BLaER1 (cell line): ENCODE measurements around the gene PTPRD.
"Not testable (repeated sequence)": the region's sequence is repeated elsewhere in the genome, so short reads cannot be mapped to it uniquely, and the experiment has no call there.

Experiments
- H3K27ac ChIP-seq: shearing (Covaris generic); formaldehyde crosslinking; 2 replicates; pipeline ENCODE4 v1.8.1; 2022
- H3K27me3 ChIP-seq: shearing (Covaris generic); formaldehyde crosslinking; 2 replicates; pipeline ENCODE4 v1.8.1; 2022
- H3K36me3 ChIP-seq: shearing (Covaris generic); formaldehyde crosslinking; 2 replicates; pipeline ENCODE4 v1.8.1; 2022
- H3K4me1 ChIP-seq: shearing (Covaris generic); formaldehyde crosslinking; 2 replicates; pipeline ENCODE4 v1.8.1; 2022
- H3K4me2 ChIP-seq: shearing (Covaris generic); formaldehyde crosslinking; 2 replicates; pipeline ENCODE4 v1.8.1; 2022
- H3K4me3 ChIP-seq: shearing (Covaris generic); formaldehyde crosslinking; 2 replicates; pipeline ENCODE4 v1.8.1; 2022
- H3K9ac ChIP-seq: shearing (Covaris generic); formaldehyde crosslinking; 2 replicates; pipeline ENCODE4 v1.8.1; 2022
- H3K9me3 ChIP-seq: shearing (Covaris generic); formaldehyde crosslinking; 2 replicates; pipeline ENCODE4 v1.8.1; 2022
- H4K20me1 ChIP-seq: shearing (Covaris generic); formaldehyde crosslinking; 2 replicates; pipeline ENCODE4 v1.8.1; 2022
- Cebpa-rat ChIP-seq: shearing (Covaris generic); IDR thresholded peaks from 2 replicates; pipeline ENCODE4 v1.8.1; 2022

Gene PTPRD

GRCh38 chr9:9054354-9054992 lies 1558.3 kb downstream of the PTPRD start:
- no peak overlapping the region for H3K4me3 ChIP-seq
- no peaks in the 10 kb centered on the region for H3K9me3 ChIP-seq
- H3K27ac ChIP-seq, result no peak overlapping the region
- no peak overlapping the region for H3K9ac ChIP-seq
- no peaks in the 10 kb centered on the region for H3K4me1 ChIP-seq
- H3K36me3 ChIP-seq, result no peaks in the 10 kb centered on the region
- no peaks in the 10 kb centered on the region for H4K20me1 ChIP-seq
- H3K27me3 ChIP-seq, result no peaks in the 10 kb centered on the region
- no peak for TF ChIP-seq Cebpa-rat
- no peak overlapping the region for H3K4me2 ChIP-seq

- no peaks in the 10 kb centered on the region for H4K20me1 ChIP-seq
- H3K9me3 ChIP-seq, result no peaks in the 10 kb centered on the region
- no peaks in the 10 kb centered on the region for H3K36me3 ChIP-seq
- H3K27me3 ChIP-seq, result no peaks in the 10 kb centered on the region
- TF ChIP-seq Cebpa-rat, result no peak
- H3K4me2 ChIP-seq, result no peak overlapping the region
- H3K4me1 ChIP-seq, result no peaks in the 10 kb centered on the region
- no peak overlapping the region for H3K9ac ChIP-seq
- H3K4me3 ChIP-seq, result no peak overlapping the region
- H3K27ac ChIP-seq, result no peak overlapping the region
Observed at GRCh38 chr9:9045572-9045971, 1567.2 kb downstream of the PTPRD start.

GRCh38 chr9:9045072-9045471 lies 1567.7 kb downstream of the PTPRD start:
- no peaks in the 10 kb centered on the region for H3K4me1 ChIP-seq
- H3K9me3 ChIP-seq, result no peaks in the 10 kb centered on the region
- H3K27ac ChIP-seq, result no peak overlapping the region
- no peaks in the 10 kb centered on the region for H4K20me1 ChIP-seq
- H3K9ac ChIP-seq, result no peak overlapping the region
- no peaks in the 10 kb centered on the region for H3K36me3 ChIP-seq
- no peak for TF ChIP-seq Cebpa-rat
- H3K27me3 ChIP-seq, result no peaks in the 10 kb centered on the region
- H3K4me2 ChIP-seq, result no peak overlapping the region
- no peak overlapping the region for H3K4me3 ChIP-seq

DNA sequence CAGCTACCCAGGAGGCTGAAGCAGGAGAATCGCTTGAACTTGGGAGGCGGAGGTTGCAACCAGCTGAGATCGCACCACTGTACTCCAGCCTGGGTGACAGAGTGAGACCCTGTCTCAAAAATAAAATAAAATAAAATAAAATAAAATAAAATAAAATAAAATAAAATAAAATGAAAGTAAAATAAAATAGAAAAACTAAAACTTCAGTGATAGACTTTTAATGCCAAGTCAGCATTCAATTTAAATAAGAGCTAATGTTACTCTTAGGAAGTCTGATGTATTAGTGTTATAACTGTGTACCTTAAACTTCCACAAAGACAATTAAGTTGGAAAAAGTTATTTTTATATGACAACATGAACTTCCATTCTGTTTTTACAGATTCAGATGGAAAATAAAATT lies 1569.0 kb downstream of the PTPRD start:
- not testable (repeated sequence) for H3K4me1 ChIP-seq

GRCh38 chr9:9041756-9042155 lies 1571.0 kb downstream of the PTPRD start:
- Histone ChIP-seq H3K4me2 (no peak overlapping the region), H3K4me1 (no peaks in the 10 kb centered on the region), H3K9ac (no peak overlapping the region), H3K9me3 (no peaks in the 10 kb centered on the region), H3K27ac (no peak overlapping the region), H3K4me3 (no peak overlapping the region), H3K36me3 (no peaks in the 10 kb centered on the region), H3K27me3 (no peaks in the 10 kb centered on the region), H4K20me1 (no peaks in the 10 kb centered on the region)
- TF ChIP-seq Cebpa-rat, result no peak

More for the DNA sequence above, 1569.0 kb downstream of the PTPRD start:
- not testable (repeated sequence) for H3K4me3 ChIP-seq, H3K4me2 ChIP-seq, H3K9ac ChIP-seq, H3K27me3 ChIP-seq, H3K36me3 ChIP-seq, H4K20me1 ChIP-seq, H3K9me3 ChIP-seq, H3K27ac ChIP-seq

DNA sequence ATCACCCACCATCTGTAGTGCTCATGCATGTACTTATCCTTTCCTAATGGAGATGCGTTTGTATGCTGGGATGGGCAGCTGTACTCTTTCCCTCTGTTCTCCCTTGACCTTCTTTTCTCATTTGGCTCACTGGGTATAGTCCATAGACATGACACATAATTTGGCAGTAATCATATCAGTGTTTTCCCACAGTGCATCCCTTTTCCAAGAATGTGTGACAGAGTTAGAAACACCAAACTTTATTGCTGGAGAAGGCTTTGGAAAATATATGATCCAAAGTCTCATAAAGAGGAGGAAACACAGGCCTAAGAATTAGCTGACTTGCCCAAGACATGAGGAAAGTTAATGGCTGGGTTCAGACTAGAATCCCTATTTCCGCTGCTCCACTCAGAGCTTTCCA lies 1579.8 kb downstream of the PTPRD start:
- Histone ChIP-seq H3K9me3 (no peaks in the 10 kb centered on the region), H3K27me3 (no peaks in the 10 kb centered on the region), H3K4me3 (no peak overlapping the region), H4K20me1 (no peaks in the 10 kb centered on the region), H3K9ac (no peak overlapping the region), H3K27ac (no peak overlapping the region), H3K4me2 (no peak overlapping the region), H3K4me1 (no peaks in the 10 kb centered on the region), H3K36me3 (no peaks in the 10 kb centered on the region)
- TF ChIP-seq Cebpa-rat, result no peak

DNA sequence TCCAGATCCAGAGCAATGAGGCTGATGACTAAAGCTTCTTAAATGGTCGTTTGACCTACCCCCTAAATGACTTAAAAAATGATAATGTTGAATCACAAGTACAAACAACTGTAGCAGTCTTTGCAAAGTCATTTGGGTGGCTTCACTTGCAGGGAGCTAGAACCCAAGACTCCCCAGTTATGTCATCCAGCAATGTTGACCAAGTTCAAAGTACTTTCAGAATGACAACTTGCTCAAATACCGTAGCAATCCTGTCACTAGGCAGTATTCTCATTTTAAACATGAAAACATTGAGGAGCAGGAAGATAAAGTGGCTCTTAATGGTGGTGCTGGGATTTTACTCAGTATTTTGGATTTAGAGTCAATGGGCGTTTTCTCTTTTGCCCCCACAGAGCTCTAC lies 1596.2 kb downstream of the PTPRD start:
- no peak overlapping the region for H3K9ac ChIP-seq
- H3K27ac ChIP-seq, result no peak overlapping the region

GRCh38 chr9:9004810-9005209 lies 1608.0 kb downstream of the PTPRD start:
- Histone ChIP-seq H3K4me2 (no peak overlapping the region), H3K4me3 (no peak overlapping the region), H3K27me3 (no peaks in the 10 kb centered on the region), H3K9ac (no peak overlapping the region), H3K36me3 (no peaks in the 10 kb centered on the region), H3K4me1 (no peaks in the 10 kb centered on the region), H4K20me1 (no peaks in the 10 kb centered on the region), H3K27ac (no peak overlapping the region), H3K9me3 (no peaks in the 10 kb centered on the region)
- no peak for TF ChIP-seq Cebpa-rat

More for the DNA sequence above, 1596.2 kb downstream of the PTPRD start:
- H4K20me1 ChIP-seq, result no peaks in the 10 kb centered on the region
- no peaks in the 10 kb centered on the region for H3K9me3 ChIP-seq
- H3K4me2 ChIP-seq, result no peak overlapping the region
- TF ChIP-seq Cebpa-rat, result no peak
- no peaks in the 10 kb centered on the region for H3K36me3 ChIP-seq
- H3K27me3 ChIP-seq, result no peaks in the 10 kb centered on the region
- H3K4me1 ChIP-seq, result no peaks in the 10 kb centered on the region
- H3K4me3 ChIP-seq, result no peak overlapping the region

- Histone ChIP-seq H3K4me2 (no peak overlapping the region), H3K4me3 (no peak overlapping the region), H3K27me3 (no peaks in the 10 kb centered on the region), H3K36me3 (no peaks in the 10 kb centered on the region), H4K20me1 (no peaks in the 10 kb centered on the region), H3K9ac (no peak overlapping the region), H3K9me3 (peaks cover 9% of the 10 kb centered on the region), H3K27ac (no peak overlapping the region), H3K4me1 (no peaks in the 10 kb centered on the region)
- no peak for TF ChIP-seq Cebpa-rat
Observed at GRCh38 chr9:9002826-9003583, 1609.8 kb downstream of the PTPRD start.

DNA sequence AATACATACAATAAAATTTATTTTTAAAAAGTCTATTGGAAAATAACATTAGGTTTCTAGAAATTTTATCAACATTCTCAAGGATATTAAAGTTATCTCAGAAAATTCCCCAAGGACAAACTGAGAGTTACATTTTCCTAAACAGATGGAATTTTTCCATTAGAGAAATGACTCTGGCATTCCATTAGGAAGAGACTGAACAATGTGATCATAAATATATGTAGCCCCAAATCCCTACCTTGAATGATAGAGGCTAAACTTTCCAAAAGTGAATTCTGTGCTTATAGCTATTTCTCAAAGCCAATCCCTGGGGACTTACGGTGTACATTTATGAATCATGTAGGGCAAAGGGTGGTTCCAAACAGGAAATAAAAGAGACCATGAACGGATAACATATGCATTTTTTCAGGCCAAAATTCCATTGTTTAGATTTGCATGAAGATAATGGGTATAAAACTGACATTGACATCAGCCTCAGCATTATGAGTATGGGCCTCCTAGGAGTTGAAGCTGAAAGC lies 1632.2 kb downstream of the PTPRD start:
- H3K4me2 ChIP-seq, result no peak overlapping the region
- TF ChIP-seq Cebpa-rat, result no peak
- no peaks in the 10 kb centered on the region for H4K20me1 ChIP-seq

More for the DNA sequence above, 1632.2 kb downstream of the PTPRD start:
- Histone ChIP-seq H3K4me3 (no peak overlapping the region), H3K27ac (no peak overlapping the region), H3K9me3 (no peaks in the 10 kb centered on the region), H3K27me3 (no peaks in the 10 kb centered on the region), H3K36me3 (no peaks in the 10 kb centered on the region), H3K4me1 (0 out of 2 replicates have a peak, but pooled peaks cover 4% of the 10 kb centered on the region), H3K9ac (no peak overlapping the region)
